Skeletal muscle satellite cell (primary cell): ENCODE measurements around the gene UBE2E1.

Experiments used
- H3K27me3 ChIP-seq: 2 replicates; pipeline ENCODE4 v1.7.0; 2013; ENCODE audit warnings: low read length; ENCODE audit not compliant: control insufficient read depth, insufficient read depth
- H3K36me3 ChIP-seq: 2 replicates; pipeline ENCODE4 v1.7.0; 2013; ENCODE audit warnings: mild to moderate bottlenecking, control low read depth, low read length; ENCODE audit not compliant: insufficient read depth
- H3K4me1 ChIP-seq: 2 replicates; pipeline ENCODE4 v1.7.0; 2013; ENCODE audit warnings: low read length; ENCODE audit not compliant: control insufficient read depth, insufficient read depth
- H3K4me2 ChIP-seq: 2 replicates; pipeline ENCODE4 v1.7.0; 2013; ENCODE audit warnings: mild to moderate bottlenecking, low read length
- H3K4me3 ChIP-seq: 2 replicates; pipeline ENCODE4 v1.7.0; 2013; ENCODE audit warnings: low read length
- H3K9ac ChIP-seq: 2 replicates; pipeline ENCODE4 v1.7.0; 2013; ENCODE audit warnings: mild to moderate bottlenecking, low read depth, low read length, moderate library complexity
- H3K9me3 ChIP-seq: replicated peaks from 2 replicates; pipeline ENCODE4 v1.7.0; 2013; ENCODE audit warnings: mild to moderate bottlenecking, control low read depth, low read length

UBE2E1 gene

GRCh38 chr3:23824699-23825444 lies 19.1 kb downstream of the UBE2E1 start:
- no peaks in the 10 kb centered on the region for H3K9me3 ChIP-seq
- no peak overlapping the region for H3K4me2 ChIP-seq
- H3K4me1 ChIP-seq, result no peaks in the 10 kb centered on the region
- H3K9ac ChIP-seq, result no peak overlapping the region
- no peaks in the 10 kb centered on the region for H3K27me3 ChIP-seq
- no peak overlapping the region for H3K4me3 ChIP-seq
- H3K36me3 ChIP-seq, result peaks cover 7% of the 10 kb centered on the region

DNA sequence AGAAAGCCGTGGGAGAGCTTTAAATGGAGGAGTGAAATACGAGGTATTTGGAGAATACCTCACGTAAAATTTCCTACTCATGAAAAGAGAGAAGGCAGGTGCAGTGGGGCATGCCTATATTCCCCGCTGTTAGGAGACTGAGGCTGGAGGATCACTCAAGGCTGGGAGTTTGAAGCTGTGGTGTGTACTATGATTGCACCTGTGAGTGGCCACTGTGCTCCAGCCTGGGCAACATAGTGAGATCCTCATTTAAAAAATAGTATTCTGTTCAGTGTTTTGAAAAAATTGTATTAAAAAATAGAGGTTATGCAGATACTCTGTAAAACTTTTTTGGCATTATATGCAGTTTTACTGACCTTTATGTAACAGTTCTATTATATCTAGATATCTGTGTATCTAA lies 20.0 kb downstream of the UBE2E1 start:
- no peak overlapping the region for H3K4me3 ChIP-seq
- no peak overlapping the region for H3K4me2 ChIP-seq
- no peak overlapping the region for H3K9ac ChIP-seq
- no peaks in the 10 kb centered on the region for H3K4me1 ChIP-seq
- no peaks in the 10 kb centered on the region for H3K27me3 ChIP-seq
- H3K9me3 ChIP-seq, result no peaks in the 10 kb centered on the region
- H3K36me3 ChIP-seq, result no peaks in the 10 kb centered on the region

- Histone ChIP-seq H3K27me3 (no peaks in the 10 kb centered on the region), H3K9me3 (no peaks in the 10 kb centered on the region), H3K4me2 (no peak overlapping the region), H3K36me3 (no peaks in the 10 kb centered on the region), H3K4me1 (no peaks in the 10 kb centered on the region), H3K4me3 (no peak overlapping the region), H3K9ac (no peak overlapping the region)
Measured at GRCh38 chr3:23826382-23827064, 20.8 kb downstream of the UBE2E1 start.

DNA sequence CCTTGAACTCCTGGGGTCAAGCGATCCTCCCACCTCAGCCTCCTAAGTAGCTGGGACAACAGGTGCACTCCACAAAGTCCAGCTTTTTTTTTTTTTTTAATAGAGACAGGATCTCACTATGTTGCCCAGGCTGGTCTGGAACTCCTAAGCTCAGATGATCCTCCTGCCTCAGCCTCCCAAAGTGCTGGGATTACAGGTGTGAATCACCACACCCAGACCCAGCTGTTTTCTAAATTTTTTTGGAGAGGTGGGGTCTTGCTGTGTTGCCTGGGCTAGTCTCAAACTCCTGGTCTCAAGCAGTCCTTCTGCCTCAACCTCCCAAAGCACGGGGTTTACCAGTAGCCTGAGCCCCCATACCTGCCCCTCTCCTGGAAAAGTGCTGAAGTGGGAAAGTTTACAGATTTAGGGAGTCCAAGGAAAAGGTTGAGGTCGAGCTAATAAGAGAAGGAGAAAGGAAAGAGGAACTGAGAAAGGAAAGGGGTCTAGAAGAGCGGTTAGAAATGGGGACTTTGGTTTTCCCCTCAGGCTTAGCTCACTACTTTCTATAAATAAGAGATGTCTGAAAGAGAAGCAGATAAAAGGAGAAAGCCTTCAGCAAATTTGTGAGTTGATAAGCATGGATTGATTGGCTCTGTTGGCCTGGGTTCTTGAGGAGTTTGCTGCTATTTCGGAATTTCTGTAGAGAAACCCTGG lies 23.6 kb downstream of the UBE2E1 start:
- H3K9ac ChIP-seq, result no peak overlapping the region
- H3K36me3 ChIP-seq, result no peaks in the 10 kb centered on the region
- no peaks in the 10 kb centered on the region for H3K4me1 ChIP-seq
- no peak overlapping the region for H3K4me3 ChIP-seq
- H3K4me2 ChIP-seq, result no peak overlapping the region
- H3K27me3 ChIP-seq, result no peaks in the 10 kb centered on the region
- H3K9me3 ChIP-seq, result no peaks in the 10 kb centered on the region

DNA sequence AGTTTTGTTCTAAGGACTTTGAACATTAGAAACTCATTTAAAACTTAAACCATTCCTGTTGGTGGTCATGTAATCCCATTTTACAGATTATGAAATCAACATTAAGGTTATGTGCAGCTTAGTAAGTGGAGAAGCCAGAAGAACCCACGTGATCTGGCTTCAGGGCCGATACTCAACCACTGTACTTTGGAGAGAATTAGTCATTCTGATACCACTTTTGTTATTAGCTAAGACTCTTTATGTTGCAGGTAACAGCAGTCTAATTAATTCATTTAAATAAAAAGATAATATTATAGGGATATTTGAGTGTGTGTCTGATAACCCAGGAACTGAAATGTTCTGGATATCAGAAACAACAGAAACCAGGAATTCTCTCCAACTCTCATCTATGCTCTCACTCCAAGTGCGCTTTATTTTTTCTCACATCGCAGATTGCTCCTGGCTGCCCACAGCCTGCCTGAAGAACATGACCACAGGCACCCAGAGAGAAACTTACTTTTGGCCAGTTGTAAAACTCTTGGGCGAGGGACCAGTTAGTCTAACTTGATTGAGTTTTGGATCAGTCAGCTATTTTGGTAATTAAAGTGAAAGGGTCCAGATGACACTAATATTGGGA lies 25.2 kb downstream of the UBE2E1 start:
- H3K9ac ChIP-seq, result no peak overlapping the region
- H3K27me3 ChIP-seq, result no peaks in the 10 kb centered on the region
- no peak overlapping the region for H3K4me3 ChIP-seq
- H3K4me2 ChIP-seq, result no peak overlapping the region
- H3K36me3 ChIP-seq, result no peaks in the 10 kb centered on the region
- no peaks in the 10 kb centered on the region for H3K9me3 ChIP-seq
- no peaks in the 10 kb centered on the region for H3K4me1 ChIP-seq

DNA sequence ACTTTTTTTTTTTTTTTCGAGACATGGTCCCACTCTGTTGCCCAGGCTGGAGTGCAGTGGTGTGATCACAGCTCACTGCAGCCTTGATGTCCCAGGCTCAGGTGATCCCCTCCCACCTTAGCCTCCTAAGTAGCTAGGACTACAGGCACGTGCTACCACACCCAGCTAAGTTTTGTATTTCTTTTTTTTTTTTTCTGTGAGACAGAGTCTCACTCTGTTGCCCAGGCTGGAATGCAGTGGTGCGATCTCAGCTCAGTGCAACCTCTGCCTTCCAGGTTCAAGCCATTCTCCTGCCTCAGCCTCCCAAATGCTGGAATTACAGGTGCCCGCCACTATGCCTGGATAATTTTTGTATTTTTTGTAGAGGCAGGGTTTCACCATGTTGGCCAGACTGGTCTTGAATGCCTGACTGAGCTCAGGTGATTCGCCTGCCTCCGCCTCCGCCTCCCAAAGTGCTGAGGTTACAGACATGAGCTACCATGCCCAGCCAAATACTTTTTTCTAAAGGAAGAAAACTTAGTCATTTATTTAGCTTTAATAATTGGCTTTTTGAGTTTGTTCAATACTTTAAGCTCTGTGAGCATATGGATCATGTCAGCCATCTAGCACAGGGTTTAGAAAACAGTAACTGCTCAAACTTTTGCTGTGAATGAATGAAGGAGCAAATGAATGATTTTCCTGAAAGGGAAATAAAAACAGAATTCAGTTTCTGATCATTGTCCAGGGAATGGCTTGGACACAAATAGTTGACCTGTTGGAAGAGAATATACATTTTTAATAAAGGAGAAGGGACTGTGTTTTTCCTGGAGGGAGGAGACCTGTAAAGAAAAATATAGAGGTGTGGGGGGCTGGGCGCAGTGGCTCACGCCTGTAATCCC lies 26.0 kb downstream of the UBE2E1 start:
- Histone ChIP-seq H3K4me3 (no peak overlapping the region), H3K27me3 (no peaks in the 10 kb centered on the region), H3K4me2 (no peak overlapping the region), H3K9me3 (no peaks in the 10 kb centered on the region), H3K36me3 (no peaks in the 10 kb centered on the region), H3K4me1 (no peaks in the 10 kb centered on the region), H3K9ac (no peak overlapping the region)

DNA sequence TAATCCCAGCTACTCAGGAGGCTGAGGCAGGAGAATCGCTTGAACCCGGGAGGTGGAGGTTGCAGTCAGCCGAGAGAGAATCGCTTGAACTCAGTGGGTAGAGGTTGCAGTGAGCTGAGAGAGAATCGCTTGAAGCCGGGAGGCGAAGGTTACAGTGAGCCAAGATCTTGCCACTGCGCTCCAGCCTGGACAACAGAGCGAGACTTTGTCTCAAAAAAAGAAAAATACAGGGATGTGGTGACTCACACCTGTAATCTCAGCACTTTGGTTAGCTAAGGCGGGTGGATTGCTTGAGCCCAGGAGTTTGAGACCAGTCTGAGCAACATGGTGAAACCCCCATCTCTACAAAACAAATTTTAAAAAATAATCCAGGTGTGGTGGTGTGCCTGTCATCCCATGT lies 26.8 kb downstream of the UBE2E1 start:
- Histone ChIP-seq H3K27me3 (no peaks in the 10 kb centered on the region), H3K4me3 (no peak overlapping the region), H3K36me3 (no peaks in the 10 kb centered on the region), H3K4me2 (no peak overlapping the region), H3K4me1 (no peaks in the 10 kb centered on the region), H3K9me3 (no peaks in the 10 kb centered on the region), H3K9ac (no peak overlapping the region)

- no peaks in the 10 kb centered on the region for H3K27me3 ChIP-seq
- no peak overlapping the region for H3K4me3 ChIP-seq
- H3K36me3 ChIP-seq, result no peaks in the 10 kb centered on the region
- no peak overlapping the region for H3K4me2 ChIP-seq
- H3K4me1 ChIP-seq, result no peaks in the 10 kb centered on the region
- no peaks in the 10 kb centered on the region for H3K9me3 ChIP-seq
- H3K9ac ChIP-seq, result no peak overlapping the region
Measured at GRCh38 chr3:23834082-23834870, 28.5 kb downstream of the UBE2E1 start.

GRCh38 chr3:23835087-23835486 lies 29.3 kb downstream of the UBE2E1 start:
- no peak overlapping the region for H3K4me2 ChIP-seq

GRCh38 chr3:23835802-23836201 lies 30.0 kb downstream of the UBE2E1 start:
- no peaks in the 10 kb centered on the region for H3K36me3 ChIP-seq
- no peaks in the 10 kb centered on the region for H3K9me3 ChIP-seq
- H3K27me3 ChIP-seq, result no peaks in the 10 kb centered on the region
- H3K4me2 ChIP-seq, result no peak overlapping the region
- no peaks in the 10 kb centered on the region for H3K4me1 ChIP-seq
- no peak overlapping the region for H3K9ac ChIP-seq
- H3K4me3 ChIP-seq, result no peak overlapping the region

More at GRCh38 chr3:23835087-23835486, 29.3 kb downstream of the UBE2E1 start:
- no peaks in the 10 kb centered on the region for H3K4me1 ChIP-seq
- no peaks in the 10 kb centered on the region for H3K36me3 ChIP-seq
- no peaks in the 10 kb centered on the region for H3K27me3 ChIP-seq
- H3K9me3 ChIP-seq, result no peaks in the 10 kb centered on the region
- H3K4me3 ChIP-seq, result no peak overlapping the region
- no peak overlapping the region for H3K9ac ChIP-seq
